ENCODE results near the gene GNAS-AS1.

GNAS-AS1 gene

DNA sequence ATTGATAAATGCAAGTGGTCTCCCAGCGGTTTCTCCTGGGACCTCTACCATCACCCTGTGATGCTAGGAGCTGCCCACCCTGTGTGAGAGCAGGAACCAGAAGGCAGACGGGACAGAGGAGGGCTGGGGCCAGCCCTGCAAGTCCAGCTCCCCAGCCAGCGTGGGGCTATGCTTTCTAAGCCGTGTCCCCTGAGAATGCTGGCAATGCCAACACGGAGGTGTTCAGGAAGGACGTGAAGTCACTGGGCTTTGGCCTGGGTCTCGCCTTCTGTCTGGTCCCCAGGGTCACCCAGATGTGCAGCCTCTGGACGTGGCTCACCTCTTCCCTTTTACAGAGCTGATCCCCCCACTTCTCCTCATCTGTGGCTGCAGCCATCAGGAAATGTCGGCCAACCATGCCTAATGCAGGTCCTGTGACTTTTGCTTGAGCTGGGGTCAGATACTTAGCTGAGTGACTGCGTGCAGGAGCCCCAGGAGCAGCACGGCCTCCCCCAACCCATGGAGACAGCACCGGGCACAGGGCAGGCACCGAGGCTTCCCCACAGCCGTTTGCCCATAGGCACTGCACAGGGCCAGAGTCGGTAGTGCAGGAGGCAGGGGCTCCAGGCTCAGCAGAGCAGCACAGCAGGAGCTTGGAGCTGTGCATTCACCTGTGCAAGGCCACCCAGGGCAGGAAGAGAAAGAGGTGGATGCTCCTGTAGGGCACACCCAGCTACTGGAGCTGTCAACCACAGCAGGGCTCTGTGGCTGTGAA lies 66.2 kb downstream of the GNAS-AS1 start:
- H3K9ac ChIP-seq (ENCODE audit: low read depth in 1 of 2, low read length in 2 of 2): no peak overlapping the region
- H3K27ac ChIP-seq (ENCODE audit: low read depth in 2 of 2, low read length in 2 of 2): no peak overlapping the region
- H3K9me3 ChIP-seq (ENCODE audit: control insufficient read depth in 2 of 2, low read length in 2 of 2): no peaks in the 10 kb centered on the region
- H3K36me3 ChIP-seq (ENCODE audit: control insufficient read depth in 2 of 2, insufficient read depth in 2 of 2, low read length in 2 of 2): no peaks in the 10 kb centered on the region
- H3K4me3 ChIP-seq (ENCODE audit: low read length in 2 of 2): no peak overlapping the region
- peaks cover 0 to 2% of the 10 kb centered on the region in 2 donors for H3K27me3 ChIP-seq (ENCODE audit: control insufficient read depth in 2 of 2, insufficient read depth in 2 of 2, low read length in 2 of 2)
- no peaks in the 10 kb centered on the region for H3K4me1 ChIP-seq (ENCODE audit: control insufficient read depth in 2 of 2, insufficient read depth in 2 of 2, low read length in 2 of 2)

DNA sequence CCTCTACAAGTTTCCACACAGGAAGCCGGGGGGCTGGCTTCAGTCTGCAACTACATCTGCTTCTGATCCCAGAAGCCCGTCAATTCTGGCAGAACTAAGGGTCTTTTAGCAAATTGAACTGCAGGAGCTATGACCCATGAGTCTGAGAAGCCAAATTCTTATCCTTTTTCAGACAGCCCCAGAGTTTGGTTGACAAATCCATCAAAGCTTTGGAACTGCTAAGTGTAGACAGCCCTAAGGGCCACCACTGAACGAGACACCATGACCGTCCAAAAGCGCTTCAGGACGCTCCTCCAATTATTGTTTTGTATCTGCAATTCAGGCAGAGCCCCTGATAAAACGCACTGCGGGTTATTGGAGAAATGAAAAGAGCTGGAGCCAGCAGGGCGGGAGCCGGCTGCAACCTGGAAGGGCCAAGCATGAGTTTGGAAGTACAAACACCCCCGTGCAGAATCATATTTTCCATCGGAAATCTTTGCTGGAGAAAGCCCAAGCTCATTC lies 67.1 kb downstream of the GNAS-AS1 start:
- Histone ChIP-seq H3K9me3 (ENCODE audit: control insufficient read depth in 2 of 2, low read length in 2 of 2) (no peaks in the 10 kb centered on the region), H3K4me1 (ENCODE audit: control insufficient read depth in 2 of 2, insufficient read depth in 2 of 2, low read length in 2 of 2) (no peaks in the 10 kb centered on the region), H3K27me3 (ENCODE audit: control insufficient read depth in 2 of 2, insufficient read depth in 2 of 2, low read length in 2 of 2) (peaks cover 0 to 2% of the 10 kb centered on the region in 2 donors), H3K36me3 (ENCODE audit: control insufficient read depth in 2 of 2, insufficient read depth in 2 of 2, low read length in 2 of 2) (no peaks in the 10 kb centered on the region), H3K4me3 (ENCODE audit: low read length in 2 of 2) (no peak overlapping the region), H3K9ac (ENCODE audit: low read depth in 1 of 2, low read length in 2 of 2) (no peak overlapping the region), H3K27ac (ENCODE audit: low read depth in 2 of 2, low read length in 2 of 2) (no peak overlapping the region)

- H3K9me3 ChIP-seq (ENCODE audit: control insufficient read depth in 2 of 2, low read length in 2 of 2): no peaks in the 10 kb centered on the region
- H3K9ac ChIP-seq (ENCODE audit: low read depth in 1 of 2, low read length in 2 of 2): no peak overlapping the region
- no peak overlapping the region for H3K27ac ChIP-seq (ENCODE audit: low read depth in 2 of 2, low read length in 2 of 2)
- H3K4me1 ChIP-seq (ENCODE audit: control insufficient read depth in 2 of 2, insufficient read depth in 2 of 2, low read length in 2 of 2): no peaks in the 10 kb centered on the region
- H3K4me3 ChIP-seq (ENCODE audit: low read length in 2 of 2): no peak overlapping the region
- no peaks in the 10 kb centered on the region for H3K36me3 ChIP-seq (ENCODE audit: control insufficient read depth in 2 of 2, insufficient read depth in 2 of 2, low read length in 2 of 2)
- peaks cover 0 to 2% of the 10 kb centered on the region in 2 donors for H3K27me3 ChIP-seq (ENCODE audit: control insufficient read depth in 2 of 2, insufficient read depth in 2 of 2, low read length in 2 of 2)
Measured at GRCh38 chr20:58781138-58781537, 69.6 kb downstream of the GNAS-AS1 start.

GRCh38 chr20:58778760-58779159 lies 71.9 kb downstream of the GNAS-AS1 start:
- no peaks in the 10 kb centered on the region for H3K36me3 ChIP-seq (ENCODE audit: control insufficient read depth in 2 of 2, insufficient read depth in 2 of 2, low read length in 2 of 2)
- no peaks in the 10 kb centered on the region for H3K4me1 ChIP-seq (ENCODE audit: control insufficient read depth in 2 of 2, insufficient read depth in 2 of 2, low read length in 2 of 2)
- no peak overlapping the region for H3K4me3 ChIP-seq (ENCODE audit: low read length in 2 of 2)
- H3K9me3 ChIP-seq (ENCODE audit: control insufficient read depth in 2 of 2, low read length in 2 of 2): no peaks in the 10 kb centered on the region
- no peak overlapping the region for H3K9ac ChIP-seq (ENCODE audit: low read depth in 1 of 2, low read length in 2 of 2)
- peaks cover 0 to 2% of the 10 kb centered on the region in 2 donors for H3K27me3 ChIP-seq (ENCODE audit: control insufficient read depth in 2 of 2, insufficient read depth in 2 of 2, low read length in 2 of 2)
- H3K27ac ChIP-seq (ENCODE audit: low read depth in 2 of 2, low read length in 2 of 2): no peak overlapping the region

GRCh38 chr20:58777657-58778056 lies 73.0 kb downstream of the GNAS-AS1 start:
- no peaks in the 10 kb centered on the region for H3K9me3 ChIP-seq (ENCODE audit: control insufficient read depth in 2 of 2, low read length in 2 of 2)
- no peaks in the 10 kb centered on the region for H3K27me3 ChIP-seq (ENCODE audit: control insufficient read depth in 2 of 2, insufficient read depth in 2 of 2, low read length in 2 of 2)
- H3K36me3 ChIP-seq (ENCODE audit: control insufficient read depth in 2 of 2, insufficient read depth in 2 of 2, low read length in 2 of 2): no peaks in the 10 kb centered on the region
- no peak overlapping the region for H3K9ac ChIP-seq (ENCODE audit: low read depth in 1 of 2, low read length in 2 of 2)
- H3K27ac ChIP-seq (ENCODE audit: low read depth in 2 of 2, low read length in 2 of 2): no peak overlapping the region
- no peaks in the 10 kb centered on the region for H3K4me1 ChIP-seq (ENCODE audit: control insufficient read depth in 2 of 2, insufficient read depth in 2 of 2, low read length in 2 of 2)
- H3K4me3 ChIP-seq (ENCODE audit: low read length in 2 of 2): no peak overlapping the region

- H3K4me3 ChIP-seq (ENCODE audit: low read length in 2 of 2): no peak overlapping the region
- peaks cover 0 to 4% of the 10 kb centered on the region in 2 donors for H3K27me3 ChIP-seq (ENCODE audit: control insufficient read depth in 2 of 2, insufficient read depth in 2 of 2, low read length in 2 of 2)
- H3K4me1 ChIP-seq (ENCODE audit: control insufficient read depth in 2 of 2, insufficient read depth in 2 of 2, low read length in 2 of 2): no peaks in the 10 kb centered on the region
- H3K9me3 ChIP-seq (ENCODE audit: control insufficient read depth in 2 of 2, low read length in 2 of 2): no peaks in the 10 kb centered on the region
- no peaks in the 10 kb centered on the region for H3K36me3 ChIP-seq (ENCODE audit: control insufficient read depth in 2 of 2, insufficient read depth in 2 of 2, low read length in 2 of 2)
- no peak overlapping the region for H3K9ac ChIP-seq (ENCODE audit: low read depth in 1 of 2, low read length in 2 of 2)
- no peak overlapping the region for H3K27ac ChIP-seq (ENCODE audit: low read depth in 2 of 2, low read length in 2 of 2)
Measured at GRCh38 chr20:58776109-58776508, 74.6 kb downstream of the GNAS-AS1 start.

DNA sequence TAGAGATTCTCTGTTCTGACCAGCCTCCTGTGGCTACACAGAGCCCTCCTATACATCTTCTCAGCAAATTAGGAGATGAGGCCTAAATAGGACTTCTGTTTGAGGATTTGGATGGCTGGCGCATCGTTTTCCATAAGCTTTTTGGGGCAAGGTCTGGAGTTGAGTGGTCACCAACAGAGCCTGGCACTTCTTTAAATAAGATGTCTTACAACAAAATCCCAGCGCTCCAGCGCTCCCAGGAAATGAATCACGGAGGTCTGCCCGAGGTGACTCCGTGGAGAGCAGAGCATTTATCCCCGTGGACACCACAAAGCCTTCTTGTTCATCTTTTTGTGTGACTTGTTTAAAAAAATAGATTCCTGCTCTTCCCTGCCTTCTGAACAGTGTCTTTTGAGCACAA lies 75.3 kb downstream of the GNAS-AS1 start:
- H3K36me3 ChIP-seq (ENCODE audit: control insufficient read depth in 2 of 2, insufficient read depth in 2 of 2, low read length in 2 of 2): no peaks in the 10 kb centered on the region
- H3K27me3 ChIP-seq (ENCODE audit: control insufficient read depth in 2 of 2, insufficient read depth in 2 of 2, low read length in 2 of 2): peaks cover 0 to 4% of the 10 kb centered on the region in 2 donors
- H3K4me1 ChIP-seq (ENCODE audit: control insufficient read depth in 2 of 2, insufficient read depth in 2 of 2, low read length in 2 of 2): no peaks in the 10 kb centered on the region
- H3K4me3 ChIP-seq (ENCODE audit: low read length in 2 of 2): no peak overlapping the region
- no peak overlapping the region for H3K27ac ChIP-seq (ENCODE audit: low read depth in 2 of 2, low read length in 2 of 2)
- no peak overlapping the region for H3K9ac ChIP-seq (ENCODE audit: low read depth in 1 of 2, low read length in 2 of 2)
- no peaks in the 10 kb centered on the region for H3K9me3 ChIP-seq (ENCODE audit: control insufficient read depth in 2 of 2, low read length in 2 of 2)

GRCh38 chr20:58774667-58775263 lies 75.9 kb downstream of the GNAS-AS1 start:
- H3K36me3 ChIP-seq (ENCODE audit: control insufficient read depth in 2 of 2, insufficient read depth in 2 of 2, low read length in 2 of 2): no peaks in the 10 kb centered on the region
- no peak overlapping the region for H3K9ac ChIP-seq (ENCODE audit: low read depth in 1 of 2, low read length in 2 of 2)
- H3K4me3 ChIP-seq (ENCODE audit: low read length in 2 of 2): no peak overlapping the region
- H3K27ac ChIP-seq (ENCODE audit: low read depth in 2 of 2, low read length in 2 of 2): no peak overlapping the region
- peaks cover 0 to 4% of the 10 kb centered on the region in 2 donors for H3K27me3 ChIP-seq (ENCODE audit: control insufficient read depth in 2 of 2, insufficient read depth in 2 of 2, low read length in 2 of 2)
- no peaks in the 10 kb centered on the region for H3K4me1 ChIP-seq (ENCODE audit: control insufficient read depth in 2 of 2, insufficient read depth in 2 of 2, low read length in 2 of 2)
- H3K9me3 ChIP-seq (ENCODE audit: control insufficient read depth in 2 of 2, low read length in 2 of 2): no peaks in the 10 kb centered on the region

DNA sequence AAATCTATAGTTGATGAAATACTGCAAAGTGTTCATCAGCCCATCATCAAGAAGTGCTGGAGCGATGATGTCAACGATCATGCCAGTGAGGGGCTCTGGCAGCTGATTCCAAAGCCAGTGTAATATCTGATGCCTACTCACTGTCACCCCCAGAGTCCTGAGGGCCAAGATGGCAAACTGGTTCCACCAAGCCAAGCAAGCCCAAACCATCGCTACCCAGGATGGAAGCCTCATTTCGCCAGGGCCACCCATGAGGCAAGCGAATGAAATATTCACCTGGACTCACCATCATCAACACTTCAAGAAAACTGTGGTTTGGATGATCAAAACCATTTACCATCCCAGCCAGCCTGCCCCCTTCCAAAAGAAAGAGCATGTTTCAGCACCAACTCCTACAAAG lies 76.5 kb downstream of the GNAS-AS1 start:
- Histone ChIP-seq H3K9ac (ENCODE audit: low read depth in 1 of 2, low read length in 2 of 2) (no peak overlapping the region), H3K4me1 (ENCODE audit: control insufficient read depth in 2 of 2, insufficient read depth in 2 of 2, low read length in 2 of 2) (no peaks in the 10 kb centered on the region), H3K36me3 (ENCODE audit: control insufficient read depth in 2 of 2, insufficient read depth in 2 of 2, low read length in 2 of 2) (no peaks in the 10 kb centered on the region), H3K27me3 (ENCODE audit: control insufficient read depth in 2 of 2, insufficient read depth in 2 of 2, low read length in 2 of 2) (peaks cover 0 to 4% of the 10 kb centered on the region in 2 donors), H3K27ac (ENCODE audit: low read depth in 2 of 2, low read length in 2 of 2) (no peak overlapping the region), H3K4me3 (ENCODE audit: low read length in 2 of 2) (no peak overlapping the region), H3K9me3 (ENCODE audit: control insufficient read depth in 2 of 2, low read length in 2 of 2) (no peaks in the 10 kb centered on the region)

DNA sequence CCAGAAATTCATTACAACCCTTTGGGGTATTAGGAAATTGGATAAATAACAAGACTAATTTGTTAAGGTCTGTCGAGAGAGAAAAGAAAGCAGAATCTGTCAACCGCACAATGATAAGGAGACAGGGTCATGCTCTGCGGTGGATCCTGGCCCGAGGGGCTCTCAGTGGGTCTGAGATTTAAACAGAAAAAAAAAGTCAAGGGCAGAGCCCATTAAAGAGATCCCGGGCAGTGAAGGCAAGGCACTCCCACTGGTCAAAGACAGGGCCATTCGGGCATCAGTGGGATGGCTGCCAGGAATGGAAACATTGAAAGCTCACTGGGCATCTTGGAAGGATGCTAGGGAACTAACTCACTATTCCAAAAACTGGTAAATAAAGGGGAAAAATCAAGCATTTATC lies 77.9 kb downstream of the GNAS-AS1 start:
- Histone ChIP-seq H3K27me3 (ENCODE audit: control insufficient read depth in 2 of 2, insufficient read depth in 2 of 2, low read length in 2 of 2) (peaks cover 0 to 4% of the 10 kb centered on the region in 2 donors), H3K27ac (ENCODE audit: low read depth in 2 of 2, low read length in 2 of 2) (no peak overlapping the region), H3K4me1 (ENCODE audit: control insufficient read depth in 2 of 2, insufficient read depth in 2 of 2, low read length in 2 of 2) (no peaks in the 10 kb centered on the region), H3K9ac (ENCODE audit: low read depth in 1 of 2, low read length in 2 of 2) (no peak overlapping the region), H3K4me3 (ENCODE audit: low read length in 2 of 2) (no peak overlapping the region), H3K36me3 (ENCODE audit: control insufficient read depth in 2 of 2, insufficient read depth in 2 of 2, low read length in 2 of 2) (no peaks in the 10 kb centered on the region), H3K9me3 (ENCODE audit: control insufficient read depth in 2 of 2, low read length in 2 of 2) (no peaks in the 10 kb centered on the region)

All from mucosa of rectum (tissue), 2 donors.